Measurements from ENCODE around the gene STX12.

Gene STX12

GRCh38 chr1:27772932-27773825, at the start of gene STX12:
STX12 (plus strand) TSS chr1:27773219; CDS start chr1:27773308, 89 bp downstream.
- H3K36me3 ChIP-seq (ENCODE audit: control insufficient read depth, insufficient read depth, low read length, severe bottlenecking), result peaks cover 11% of the 10 kb centered on the region
- no peaks in the 10 kb centered on the region for H3K9me3 ChIP-seq (ENCODE audit: control insufficient read depth, low read length)
- peak within 1 kb of the TSS; percentile 87 for H3K4me3 ChIP-seq (ENCODE audit: low read length)
- peaks cover 31% of the 10 kb centered on the region for H3K4me1 ChIP-seq (ENCODE audit: control insufficient read depth, insufficient read depth, low read length)
- H3K27me3 ChIP-seq (replicated peaks; ENCODE audit: control insufficient read depth, insufficient read depth, low read length), result no peaks in the 10 kb centered on the region
- peak within 1 kb of the TSS; percentile 93 for H3K9ac ChIP-seq (ENCODE audit: low read length)
- DNase-seq (ENCODE audit: low read depth), result peak; percentile 100

GRCh38 chr1:27724961-27725373, 48.1 kb upstream of the STX12 start:
- Histone ChIP-seq H3K4me1 (ENCODE audit: control insufficient read depth, insufficient read depth, low read length) (peaks cover 19% of the 10 kb centered on the region), H3K36me3 (ENCODE audit: control insufficient read depth, insufficient read depth, low read length, severe bottlenecking) (peaks cover 16% of the 10 kb centered on the region), H3K9ac (ENCODE audit: low read length) (peak overlapping the region; percentile 75), H3K9me3 (ENCODE audit: control insufficient read depth, low read length) (no peaks in the 10 kb centered on the region), H3K4me3 (ENCODE audit: low read length) (peak overlapping the region; percentile 80), H3K27me3 (replicated peaks; ENCODE audit: control insufficient read depth, insufficient read depth, low read length) (no peaks in the 10 kb centered on the region)
- peak; percentile 3 for DNase-seq (ENCODE audit: low read depth)

- H3K27me3 ChIP-seq (replicated peaks; ENCODE audit: control insufficient read depth, insufficient read depth, low read length), result no peaks in the 10 kb centered on the region
- no peaks in the 10 kb centered on the region for H3K9me3 ChIP-seq (ENCODE audit: control insufficient read depth, low read length)
- H3K36me3 ChIP-seq (ENCODE audit: control insufficient read depth, insufficient read depth, low read length, severe bottlenecking), result peaks cover 16% of the 10 kb centered on the region
- peak; percentile 100 for DNase-seq (ENCODE audit: low read depth)
- H3K4me1 ChIP-seq (ENCODE audit: control insufficient read depth, insufficient read depth, low read length), result peaks cover 19% of the 10 kb centered on the region
- H3K9ac ChIP-seq (ENCODE audit: low read length), result peak within 1 kb of the TSS; percentile 89
- H3K4me3 ChIP-seq (ENCODE audit: low read length), result peak within 1 kb of the TSS; percentile 92
Measured at GRCh38 chr1:27725374-27726172, 47.4 kb upstream of the STX12 start, which contains the start of gene FAM76A. FAM76A (plus strand) TSS chr1:27725961; CDS start chr1:27726081, 120 bp downstream.

GRCh38 chr1:27726173-27727044, 46.6 kb upstream of the STX12 start:
- Histone ChIP-seq H3K9me3 (ENCODE audit: control insufficient read depth, low read length) (no peaks in the 10 kb centered on the region), H3K9ac (ENCODE audit: low read length) (peak overlapping the region; percentile 89), H3K4me1 (ENCODE audit: control insufficient read depth, insufficient read depth, low read length) (peaks cover 19% of the 10 kb centered on the region), H3K27me3 (replicated peaks; ENCODE audit: control insufficient read depth, insufficient read depth, low read length) (no peaks in the 10 kb centered on the region), H3K36me3 (ENCODE audit: control insufficient read depth, insufficient read depth, low read length, severe bottlenecking) (peaks cover 16% of the 10 kb centered on the region), H3K4me3 (ENCODE audit: low read length) (peak overlapping the region; percentile 92)
- DNase-seq (ENCODE audit: low read depth), result peak; percentile 69

GRCh38 chr1:27727126-27727525, 45.9 kb upstream of the STX12 start:
- H3K27me3 ChIP-seq (replicated peaks; ENCODE audit: control insufficient read depth, insufficient read depth, low read length), result no peaks in the 10 kb centered on the region
- peak overlapping the region; percentile 89 for H3K9ac ChIP-seq (ENCODE audit: low read length)
- H3K4me1 ChIP-seq (ENCODE audit: control insufficient read depth, insufficient read depth, low read length), result peaks cover 19% of the 10 kb centered on the region
- peak overlapping the region; percentile 92 for H3K4me3 ChIP-seq (ENCODE audit: low read length)
- DNase-seq (ENCODE audit: low read depth), result peak; percentile 56
- H3K9me3 ChIP-seq (ENCODE audit: control insufficient read depth, low read length), result no peaks in the 10 kb centered on the region
- peaks cover 16% of the 10 kb centered on the region for H3K36me3 ChIP-seq (ENCODE audit: control insufficient read depth, insufficient read depth, low read length, severe bottlenecking)

GRCh38 chr1:27736252-27736651, 36.8 kb upstream of the STX12 start:
- H3K9me3 ChIP-seq (ENCODE audit: control insufficient read depth, low read length), result no peaks in the 10 kb centered on the region
- DNase-seq (ENCODE audit: low read depth), result no peak
- no peak overlapping the region for H3K9ac ChIP-seq (ENCODE audit: low read length)
- H3K4me1 ChIP-seq (ENCODE audit: control insufficient read depth, insufficient read depth, low read length), result no peaks in the 10 kb centered on the region
- no peak overlapping the region for H3K4me3 ChIP-seq (ENCODE audit: low read length)
- H3K36me3 ChIP-seq (ENCODE audit: control insufficient read depth, insufficient read depth, low read length, severe bottlenecking), result peaks cover 74% of the 10 kb centered on the region
- H3K27me3 ChIP-seq (replicated peaks; ENCODE audit: control insufficient read depth, insufficient read depth, low read length), result no peaks in the 10 kb centered on the region

GRCh38 chr1:27741121-27741520, 31.9 kb upstream of the STX12 start:
- peaks cover 67% of the 10 kb centered on the region for H3K36me3 ChIP-seq (ENCODE audit: control insufficient read depth, insufficient read depth, low read length, severe bottlenecking)
- H3K4me1 ChIP-seq (ENCODE audit: control insufficient read depth, insufficient read depth, low read length), result no peaks in the 10 kb centered on the region
- H3K9me3 ChIP-seq (ENCODE audit: control insufficient read depth, low read length), result no peaks in the 10 kb centered on the region
- DNase-seq (ENCODE audit: low read depth), result no peak
- H3K9ac ChIP-seq (ENCODE audit: low read length), result no peak overlapping the region
- no peak overlapping the region for H3K4me3 ChIP-seq (ENCODE audit: low read length)
- no peaks in the 10 kb centered on the region for H3K27me3 ChIP-seq (replicated peaks; ENCODE audit: control insufficient read depth, insufficient read depth, low read length)

- no peak overlapping the region for H3K9ac ChIP-seq (ENCODE audit: low read length)
- no peaks in the 10 kb centered on the region for H3K27me3 ChIP-seq (replicated peaks; ENCODE audit: control insufficient read depth, insufficient read depth, low read length)
- peaks cover 64% of the 10 kb centered on the region for H3K36me3 ChIP-seq (ENCODE audit: control insufficient read depth, insufficient read depth, low read length, severe bottlenecking)
- no peak for DNase-seq (ENCODE audit: low read depth)
- no peaks in the 10 kb centered on the region for H3K9me3 ChIP-seq (ENCODE audit: control insufficient read depth, low read length)
- no peak overlapping the region for H3K4me3 ChIP-seq (ENCODE audit: low read length)
- no peaks in the 10 kb centered on the region for H3K4me1 ChIP-seq (ENCODE audit: control insufficient read depth, insufficient read depth, low read length)
Measured at GRCh38 chr1:27744556-27744955, 28.5 kb upstream of the STX12 start.

- peaks cover 64% of the 10 kb centered on the region for H3K36me3 ChIP-seq (ENCODE audit: control insufficient read depth, insufficient read depth, low read length, severe bottlenecking)
- no peak overlapping the region for H3K4me3 ChIP-seq (ENCODE audit: low read length)
- no peaks in the 10 kb centered on the region for H3K9me3 ChIP-seq (ENCODE audit: control insufficient read depth, low read length)
Measured at GRCh38 chr1:27745466-27745865, 27.6 kb upstream of the STX12 start.

GRCh38 chr1:27752360-27752759, 20.7 kb upstream of the STX12 start:
- no peak overlapping the region for H3K9ac ChIP-seq (ENCODE audit: low read length)
- H3K4me1 ChIP-seq (ENCODE audit: control insufficient read depth, insufficient read depth, low read length), result peaks cover 17% of the 10 kb centered on the region
- peaks cover 71% of the 10 kb centered on the region for H3K36me3 ChIP-seq (ENCODE audit: control insufficient read depth, insufficient read depth, low read length, severe bottlenecking)
- DNase-seq (ENCODE audit: low read depth), result peak; percentile 68
- no peak overlapping the region for H3K4me3 ChIP-seq (ENCODE audit: low read length)
- H3K9me3 ChIP-seq (ENCODE audit: control insufficient read depth, low read length), result no peaks in the 10 kb centered on the region
- no peaks in the 10 kb centered on the region for H3K27me3 ChIP-seq (replicated peaks; ENCODE audit: control insufficient read depth, insufficient read depth, low read length)

More at GRCh38 chr1:27745466-27745865, 27.6 kb upstream of the STX12 start:
- Histone ChIP-seq H3K9ac (ENCODE audit: low read length) (no peak overlapping the region), H3K4me1 (ENCODE audit: control insufficient read depth, insufficient read depth, low read length) (no peaks in the 10 kb centered on the region), H3K27me3 (replicated peaks; ENCODE audit: control insufficient read depth, insufficient read depth, low read length) (no peaks in the 10 kb centered on the region)
- DNase-seq (ENCODE audit: low read depth), result no peak

Measured in adipocyte (in vitro differentiated cells).